CD14-positive monocyte (primary cell): ENCODE results near the gene PDZRN3. TPM values are rescaled to one million over a fixed set of nuclear protein-coding genes. Genes with fewer than 3 reads are reported as not detected.

Source experiments
- DNase-seq, 3 donors: peaks; one replicate each; pipeline ENCODE4 v3.0.0-alpha.2; 2011 to 2022
- H2AFZ ChIP-seq: 2 replicates; pipeline ENCODE4 v1.6.0; 2012; ENCODE audit warnings: mild to moderate bottlenecking, low read depth, low read length, inconsistent platforms; ENCODE audit not compliant: insufficient read depth, poor library complexity, severe bottlenecking
- H3K27ac ChIP-seq, 2 donors: 1 replicate in 1 of 2; 2 replicates in 1 of 2; pipeline ENCODE4 v1.5.1; 2012 to 2013; ENCODE audit warnings: low read length in 2 of 2, control low read depth in 1 of 2, inconsistent platforms in 1 of 2, low read depth in 1 of 2, mild to moderate bottlenecking in 1 of 2
- H3K27me3 ChIP-seq, 2 donors: one replicate each; pipeline versions ENCODE4 v1.6.0 to v1.6.1; 2011 to 2013; ENCODE audit warnings: low read length in 2 of 2; ENCODE audit not compliant: control insufficient read depth in 2 of 2, insufficient read depth in 2 of 2
- H3K36me3 ChIP-seq, 2 donors: replicated peaks in 1 of 2; 1 replicate in 1 of 2; 2 replicates in 1 of 2; pipeline versions ENCODE4 v1.5.1 to v1.6.1; 2012 to 2013; ENCODE audit warnings: low read length in 2 of 2, control low read depth in 1 of 2, inconsistent platforms in 1 of 2, mild to moderate bottlenecking in 1 of 2; ENCODE audit not compliant: insufficient read depth in 2 of 2, control insufficient read depth in 1 of 2
- H3K4me1 ChIP-seq, 2 donors: 1 replicate in 1 of 2; 2 replicates in 1 of 2; pipeline versions ENCODE4 v1.5.1 to v1.6.1; 2012 to 2013; ENCODE audit warnings: low read length in 2 of 2, control low read depth in 1 of 2, inconsistent platforms in 1 of 2, mild to moderate bottlenecking in 1 of 2, moderate library complexity in 1 of 2; ENCODE audit not compliant: insufficient read depth in 2 of 2, control insufficient read depth in 1 of 2
- H3K4me2 ChIP-seq: replicated peaks from 2 replicates; pipeline ENCODE3; 2012; ENCODE audit warnings: low read length, moderate library complexity, mild to moderate bottlenecking; ENCODE audit not compliant: poor library complexity, severe bottlenecking; ENCODE audit errors: extremely low read depth
- H3K4me3 ChIP-seq, 3 experiments: fragments of 200-600 bp in 1 of 3; sonication (generic) in 1 of 3; replicated peaks in 1 of 3; 1 replicate in 2 of 3; 2 replicates in 1 of 3; pipeline ENCODE4 v1.5.1; 2011 to 2013; ENCODE audit warnings: low read length in 3 of 3, mild to moderate bottlenecking in 3 of 3, control low read depth in 2 of 3, low read depth in 2 of 3, inconsistent platforms in 1 of 3, moderate library complexity in 1 of 3
- H3K79me2 ChIP-seq: 2 replicates; pipeline ENCODE4 v1.6.0; 2012; ENCODE audit warnings: mild to moderate bottlenecking, control low read depth, inconsistent platforms, low read length, moderate library complexity; ENCODE audit not compliant: insufficient read depth
- H3K9ac ChIP-seq: 2 replicates; pipeline ENCODE4 v1.6.0; 2017; ENCODE audit warnings: low read length, mild to moderate bottlenecking; ENCODE audit not compliant: insufficient read depth, poor library complexity, severe bottlenecking
- H3K9me3 ChIP-seq, 2 donors: replicated peaks in 1 of 2; 1 replicate in 1 of 2; 2 replicates in 1 of 2; pipeline versions ENCODE4 v1.5.1 to v1.6.1; 2012 to 2013; ENCODE audit warnings: low read length in 2 of 2, control low read depth in 1 of 2; ENCODE audit not compliant: control insufficient read depth in 1 of 2, insufficient read depth in 1 of 2
- H4K20me1 ChIP-seq: 2 replicates; pipeline ENCODE4 v1.6.0; 2012; ENCODE audit warnings: mild to moderate bottlenecking, low read length, control low read depth, moderate library complexity; ENCODE audit not compliant: insufficient read depth
- H3K27ac Mint-ChIP-seq, 7 donors: one replicate each; pipeline ENCODE4 v1.8.0; 2020; ENCODE audit warnings: mild to moderate bottlenecking in 7 of 7, mixed read lengths in 7 of 7, moderate library complexity in 6 of 7, inconsistent platforms in 2 of 7
- H3K27me3 Mint-ChIP-seq, 3 donors: one replicate each; pipeline ENCODE4 v1.8.0; 2021 to 2022; ENCODE audit warnings: low read depth in 3 of 3, mild to moderate bottlenecking in 3 of 3, mixed read lengths in 3 of 3, moderate library complexity in 3 of 3, inconsistent platforms in 1 of 3
- H3K36me3 Mint-ChIP-seq, 2 donors: one replicate each; pipeline ENCODE4 v1.8.0; 2020; ENCODE audit warnings: mixed read lengths in 2 of 2, inconsistent platforms in 1 of 2, mild to moderate bottlenecking in 1 of 2
- H3K4me1 Mint-ChIP-seq: one replicate; pipeline ENCODE4 v1.8.0; 2020; ENCODE audit warnings: mild to moderate bottlenecking, mixed read lengths
- H3K4me3 Mint-ChIP-seq, 2 donors: one replicate each; pipeline ENCODE4 v1.8.0; 2020; ENCODE audit warnings: mild to moderate bottlenecking in 2 of 2, mixed read lengths in 2 of 2, moderate library complexity in 1 of 2
- H3K9me3 Mint-ChIP-seq, 7 donors: one replicate each; pipeline ENCODE4 v1.8.0; 2020 to 2022; ENCODE audit warnings: mixed read lengths in 7 of 7, mild to moderate bottlenecking in 6 of 7, moderate library complexity in 6 of 7, inconsistent platforms in 2 of 7
- WGBS: methylation state at CpG from one replicate; pipeline ENCODE4 v1.1.5; 2013; ENCODE audit warnings: missing lambda C conversion rate; ENCODE audit not compliant: insufficient coverage; 5-methylcytosine and 5-hydroxymethylcytosine counted together
- intact Hi-C, 2 donors: fragments of 100-400 bp; cut with micrococcal nuclease; formaldehyde crosslinking; loops; one replicate each; pipeline versions ENCODE4 v1.15.0 to v1.15.1; 2023
- polyA plus RNA-seq, 3 donors: library from polyadenylated mRNA; depleted of rRNA in 1 of 3; unstranded in 2 of 3; stranded (reverse) in 1 of 3; fragments of 300-500 nt in 2 of 3; fragments of >200 nt in 1 of 3; fragmentation: Illumina TruSeq in 2 of 3; gene quantifications; 1 replicate in 2 of 3; 2 replicates in 1 of 3; pipeline ENCODE4 v1.2.3, GENCODE V29; 2012 to 2021
- TF ChIP-seq, protein P1 (sequence below): fragments of 200-600 bp; IDR thresholded peaks from one replicate; pipeline ENCODE4 v1.8.0; 2022; ENCODE audit warnings: antibody characterized with exemption, mild to moderate bottlenecking

Gene PDZRN3
- polyA plus RNA-seq, 3 donors = not detected

DNA sequence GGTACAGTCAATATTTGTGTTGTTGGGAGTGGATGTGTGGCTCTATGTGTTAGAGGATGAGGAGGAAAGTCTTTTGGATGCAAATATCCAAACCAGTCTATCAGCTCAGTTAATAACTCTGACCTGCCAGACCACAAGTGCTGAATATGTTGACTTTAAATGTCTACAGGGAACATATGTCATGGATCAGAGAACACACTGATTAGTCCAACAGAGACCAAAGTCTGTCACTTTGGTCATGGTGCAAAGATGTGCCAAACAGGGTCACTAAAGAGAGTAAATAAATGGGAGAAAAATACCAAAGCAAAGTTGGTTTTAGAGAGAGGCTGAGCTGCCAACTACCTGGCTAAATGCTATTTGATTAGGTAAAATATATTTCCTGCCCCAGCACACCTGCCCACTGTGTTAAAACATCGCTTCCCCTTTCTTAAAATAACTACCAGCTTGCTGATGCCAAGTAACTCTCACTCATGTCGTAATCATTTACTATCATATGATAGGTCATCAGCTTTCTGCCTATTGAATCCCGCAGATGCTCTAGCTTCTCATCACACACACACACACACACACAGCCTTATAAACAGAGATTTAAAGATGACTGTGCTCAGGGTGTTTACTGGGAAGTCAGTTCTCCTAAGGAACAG, 173.3 kb downstream of the PDZRN3 start:
- Histone ChIP-seq H3K36me3 (no peaks in the 10 kb centered on the region), H2AFZ (no peak overlapping the region), H4K20me1 (no peaks in the 10 kb centered on the region), H3K4me3 (no peak overlapping the region), H3K9ac (no peak overlapping the region), H3K4me1 (peaks cover 0 to 3% of the 10 kb centered on the region in 2 donors), H3K27me3 (no peaks in the 10 kb centered on the region), H3K27ac (no peak overlapping the region), H3K4me2 (no peak overlapping the region), H3K9me3 (no peaks in the 10 kb centered on the region), H3K79me2 (no peaks in the 10 kb centered on the region)
- intact Hi-C loops = no loop called here
- WGBS = 0% methylated on average over 1 of the region's 3 CpGs
- Mint-ChIP-seq H3K4me3 (no peak overlapping the region), H3K27ac (no peak overlapping the region), H3K27me3 (peaks cover 0 to 3% (median 1%) of the 10 kb centered on the region in 3 donors), H3K36me3 (no peaks in the 10 kb centered on the region), H3K9me3 (no peaks in the 10 kb centered on the region), H3K4me1 (peaks cover 5% of the 10 kb centered on the region)
- TF ChIP-seq, protein P1, sequence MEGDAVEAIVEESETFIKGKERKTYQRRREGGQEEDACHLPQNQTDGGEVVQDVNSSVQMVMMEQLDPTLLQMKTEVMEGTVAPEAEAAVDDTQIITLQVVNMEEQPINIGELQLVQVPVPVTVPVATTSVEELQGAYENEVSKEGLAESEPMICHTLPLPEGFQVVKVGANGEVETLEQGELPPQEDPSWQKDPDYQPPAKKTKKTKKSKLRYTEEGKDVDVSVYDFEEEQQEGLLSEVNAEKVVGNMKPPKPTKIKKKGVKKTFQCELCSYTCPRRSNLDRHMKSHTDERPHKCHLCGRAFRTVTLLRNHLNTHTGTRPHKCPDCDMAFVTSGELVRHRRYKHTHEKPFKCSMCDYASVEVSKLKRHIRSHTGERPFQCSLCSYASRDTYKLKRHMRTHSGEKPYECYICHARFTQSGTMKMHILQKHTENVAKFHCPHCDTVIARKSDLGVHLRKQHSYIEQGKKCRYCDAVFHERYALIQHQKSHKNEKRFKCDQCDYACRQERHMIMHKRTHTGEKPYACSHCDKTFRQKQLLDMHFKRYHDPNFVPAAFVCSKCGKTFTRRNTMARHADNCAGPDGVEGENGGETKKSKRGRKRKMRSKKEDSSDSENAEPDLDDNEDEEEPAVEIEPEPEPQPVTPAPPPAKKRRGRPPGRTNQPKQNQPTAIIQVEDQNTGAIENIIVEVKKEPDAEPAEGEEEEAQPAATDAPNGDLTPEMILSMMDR = no peak
- no peak for DNase-seq

DNA sequence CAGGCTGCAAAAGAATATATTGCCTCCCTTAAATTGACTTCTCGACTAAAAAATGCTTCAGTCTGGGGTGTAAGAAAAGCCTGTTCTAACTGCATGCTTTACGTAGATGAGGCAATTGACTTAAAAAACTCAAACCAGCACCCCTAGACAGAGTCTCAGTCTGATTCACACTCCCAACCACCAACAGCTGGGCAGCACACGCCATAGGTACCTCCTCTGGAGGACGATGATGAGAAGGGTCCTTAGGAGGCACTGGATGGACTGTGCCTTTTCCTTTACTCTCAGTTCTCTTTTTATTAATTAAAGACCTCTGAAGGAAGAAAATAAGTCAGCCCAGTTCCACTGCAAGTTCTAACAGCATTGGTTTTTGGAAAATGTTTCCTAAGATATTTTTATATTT, 175.0 kb downstream of the PDZRN3 start:
- no peaks in the 10 kb centered on the region for H4K20me1 ChIP-seq
- TF ChIP-seq, protein P1 = no peak
- H3K9me3 ChIP-seq = no peaks in the 10 kb centered on the region
- Mint-ChIP-seq H3K27me3 (peaks cover under 1 to 3% (median 2%) of the 10 kb centered on the region in 3 donors), H3K4me1 (peaks cover 5% of the 10 kb centered on the region), H3K4me3 (no peak overlapping the region), H3K36me3 (no peaks in the 10 kb centered on the region), H3K27ac (peak overlapping the region in 1 of 7 donors; percentile 22), H3K9me3 (no peaks in the 10 kb centered on the region)
- H3K27me3 ChIP-seq = no peaks in the 10 kb centered on the region
- peaks cover 0 to 3% of the 10 kb centered on the region in 2 donors for H3K4me1 ChIP-seq
- H3K9ac ChIP-seq = no peak overlapping the region
- H3K4me3 ChIP-seq = no peak overlapping the region
- intact Hi-C loops = no loop called here
- no peak for DNase-seq
- no peak overlapping the region for H2AFZ ChIP-seq
- H3K4me2 ChIP-seq = no peak overlapping the region
- 60% methylated on average over 2 of the region's 4 CpGs for WGBS
- H3K27ac ChIP-seq = no peak overlapping the region
- no peaks in the 10 kb centered on the region for H3K79me2 ChIP-seq
- no peaks in the 10 kb centered on the region for H3K36me3 ChIP-seq
